HEK293 (cell line): ENCODE measurements around the gene CBX2.

Experiments used
- CTCF ChIA-PET: fragments of 350-600 bp; formaldehyde crosslinking; extraction: SDS; loops from one replicate; lab custom pipeline; 2021; ENCODE audit warnings: antibody characterized with exemption; lab: Yijun Ruan, JAX
- POLR2A ChIA-PET: fragments of 300-600 bp; formaldehyde crosslinking; extraction: SDS; loops from one replicate; lab custom pipeline; 2020; ENCODE audit warnings: antibody characterized with exemption, inconsistent platforms; lab: Yijun Ruan, JAX
- H3K27ac ChIP-seq: fragments of 200-500 bp; sonication (Bioruptor generic); 2 replicates; pipeline ENCODE4 v1.5.1; 2014; ENCODE audit warnings: low read depth, low read length, control low read depth, inconsistent platforms; ENCODE audit errors: extremely low read depth
- H3K36me3 ChIP-seq, 2 experiments: fragments of 200-500 bp in 1 of 2; sonication (Bioruptor generic) in 1 of 2; 1 replicate in 1 of 2; 2 replicates in 1 of 2; pipeline ENCODE4 v1.5.1; 2014 to 2017; ENCODE audit warnings: inconsistent platforms in 2 of 2, low read length in 2 of 2; ENCODE audit not compliant: control insufficient read depth in 2 of 2, insufficient read depth in 1 of 2
- H3K4me1 ChIP-seq: fragments of 200-500 bp; sonication (Bioruptor generic); 2 replicates; pipeline ENCODE4 v1.5.1; 2014; ENCODE audit warnings: mild to moderate bottlenecking, low read length, inconsistent platforms; ENCODE audit not compliant: control insufficient read depth, insufficient read depth
- H3K4me3 ChIP-seq: 2 replicates; pipeline ENCODE4 v1.5.1; 2011; ENCODE audit warnings: low read depth, mild to moderate bottlenecking, control low read depth, low read length, moderate library complexity
- H3K9me3 ChIP-seq: fragments of 200-500 bp; sonication (Bioruptor generic); 2 replicates; pipeline ENCODE4 v1.5.1; 2014; ENCODE audit warnings: low read depth, low read length, inconsistent platforms; ENCODE audit not compliant: control insufficient read depth, insufficient read depth
- ATF2 ChIP-seq: fragments of 450-650 bp; formaldehyde crosslinking; IDR thresholded peaks from 2 replicates; pipeline ENCODE4 v1.5.1; 2016; ENCODE audit warnings: missing biosample characterization, missing genetic modification characterization, low read depth
- IKZF3 ChIP-seq: fragments of 450-650 bp; IDR thresholded peaks from 2 replicates; pipeline ENCODE4 v1.5.0; 2018; ENCODE audit warnings: missing biosample characterization, mild to moderate bottlenecking, missing genetic modification characterization, moderate library complexity
- PRDM2 ChIP-seq: fragments of 450-650 bp; formaldehyde crosslinking; IDR thresholded peaks from 2 replicates; pipeline ENCODE4 v1.5.1; 2016; ENCODE audit warnings: missing biosample characterization, missing genetic modification characterization, borderline replicate concordance
- REST ChIP-seq: fragments of 450-650 bp; formaldehyde crosslinking; IDR thresholded peaks from 2 replicates; pipeline ENCODE4 v1.5.1; 2016; ENCODE audit warnings: missing biosample characterization, missing genetic modification characterization
- TRIM28 ChIP-seq: IDR thresholded peaks from 2 replicates; pipeline ENCODE4 v1.6.1; 2011; ENCODE audit warnings: low read length, control low read depth, borderline replicate concordance
- YY1 ChIP-seq: fragments of 450-650 bp; formaldehyde crosslinking; IDR thresholded peaks from 2 replicates; pipeline ENCODE4 v1.5.1; 2018; ENCODE audit warnings: missing biosample characterization, missing genetic modification characterization
- ZFP37 ChIP-seq: fragments of 450-650 bp; formaldehyde crosslinking; IDR thresholded peaks from 2 replicates; pipeline ENCODE4 v1.5.1; 2016; ENCODE audit warnings: missing biosample characterization, missing genetic modification characterization
- ZNF121 ChIP-seq: fragments of 450-650 bp; formaldehyde crosslinking; IDR thresholded peaks from 2 replicates; pipeline ENCODE4 v1.5.1; 2016; ENCODE audit warnings: missing biosample characterization, missing genetic modification characterization
- ZNF138 ChIP-seq: fragments of 450-650 bp; formaldehyde crosslinking; IDR thresholded peaks from 2 replicates; pipeline ENCODE4 v1.5.1; 2016; ENCODE audit warnings: missing biosample characterization, missing genetic modification characterization, borderline replicate concordance
- ZNF146 ChIP-seq: fragments of 450-650 bp; formaldehyde crosslinking; IDR thresholded peaks from 2 replicates; pipeline ENCODE4 v1.5.1; 2016; ENCODE audit warnings: missing biosample characterization, missing genetic modification characterization
- ZNF175 ChIP-seq: fragments of 450-650 bp; formaldehyde crosslinking; IDR thresholded peaks from 2 replicates; pipeline ENCODE4 v1.5.1; 2016; ENCODE audit warnings: missing biosample characterization, missing genetic modification characterization
- ZNF248 ChIP-seq: fragments of 450-650 bp; formaldehyde crosslinking; IDR thresholded peaks from 2 replicates; pipeline ENCODE4 v1.5.1; 2017; ENCODE audit warnings: missing biosample characterization, missing genetic modification characterization
- ZNF311 ChIP-seq: fragments of 450-650 bp; formaldehyde crosslinking; IDR thresholded peaks from 2 replicates; pipeline ENCODE4 v1.5.1; 2017; ENCODE audit warnings: missing biosample characterization, missing genetic modification characterization, borderline replicate concordance
- ZNF350 ChIP-seq: fragments of 450-650 bp; formaldehyde crosslinking; IDR thresholded peaks from 2 replicates; pipeline ENCODE4 v1.5.0; 2017; ENCODE audit warnings: missing biosample characterization, mild to moderate bottlenecking, missing genetic modification characterization
- ZNF423 ChIP-seq: fragments of 450-650 bp; formaldehyde crosslinking; IDR thresholded peaks from 2 replicates; pipeline ENCODE4 v1.5.1; 2016; ENCODE audit warnings: missing biosample characterization, missing genetic modification characterization
- ZNF513 ChIP-seq: fragments of 450-650 bp; IDR thresholded peaks from 2 replicates; pipeline ENCODE4 v1.5.1; 2018; ENCODE audit warnings: missing biosample characterization, missing genetic modification characterization
- ZNF585B ChIP-seq: fragments of 450-650 bp; formaldehyde crosslinking; IDR thresholded peaks from 2 replicates; pipeline ENCODE4 v1.5.1; 2016; ENCODE audit warnings: missing biosample characterization, missing genetic modification characterization
- ZNF610 ChIP-seq: fragments of 450-650 bp; formaldehyde crosslinking; IDR thresholded peaks from 2 replicates; pipeline ENCODE4 v1.5.1; 2016; ENCODE audit warnings: missing biosample characterization, missing genetic modification characterization, borderline replicate concordance
- ZNF623 ChIP-seq: fragments of 450-650 bp; formaldehyde crosslinking; IDR thresholded peaks from 2 replicates; pipeline ENCODE4 v1.5.1; 2016; ENCODE audit warnings: missing biosample characterization, missing genetic modification characterization
- ZNF639 ChIP-seq: fragments of 450-650 bp; formaldehyde crosslinking; IDR thresholded peaks from 2 replicates; pipeline ENCODE4 v1.5.1; 2016; ENCODE audit warnings: missing biosample characterization, missing genetic modification characterization
- ZNF664 ChIP-seq: fragments of 450-650 bp; formaldehyde crosslinking; IDR thresholded peaks from 2 replicates; pipeline ENCODE4 v1.5.1; 2016; ENCODE audit warnings: missing biosample characterization, missing genetic modification characterization
- ZNF768 ChIP-seq: fragments of 450-650 bp; formaldehyde crosslinking; IDR thresholded peaks from 2 replicates; pipeline ENCODE4 v1.5.1; 2018; ENCODE audit warnings: missing biosample characterization, mild to moderate bottlenecking, missing genetic modification characterization
- ZNF792 ChIP-seq: fragments of 450-650 bp; formaldehyde crosslinking; IDR thresholded peaks from 2 replicates; pipeline ENCODE4 v1.5.1; 2016; ENCODE audit warnings: missing biosample characterization, missing genetic modification characterization
- ZSCAN16 ChIP-seq: fragments of 450-650 bp; formaldehyde crosslinking; IDR thresholded peaks from 2 replicates; pipeline ENCODE4 v1.5.1; 2016; ENCODE audit warnings: missing biosample characterization, missing genetic modification characterization

Gene CBX2

DNA sequence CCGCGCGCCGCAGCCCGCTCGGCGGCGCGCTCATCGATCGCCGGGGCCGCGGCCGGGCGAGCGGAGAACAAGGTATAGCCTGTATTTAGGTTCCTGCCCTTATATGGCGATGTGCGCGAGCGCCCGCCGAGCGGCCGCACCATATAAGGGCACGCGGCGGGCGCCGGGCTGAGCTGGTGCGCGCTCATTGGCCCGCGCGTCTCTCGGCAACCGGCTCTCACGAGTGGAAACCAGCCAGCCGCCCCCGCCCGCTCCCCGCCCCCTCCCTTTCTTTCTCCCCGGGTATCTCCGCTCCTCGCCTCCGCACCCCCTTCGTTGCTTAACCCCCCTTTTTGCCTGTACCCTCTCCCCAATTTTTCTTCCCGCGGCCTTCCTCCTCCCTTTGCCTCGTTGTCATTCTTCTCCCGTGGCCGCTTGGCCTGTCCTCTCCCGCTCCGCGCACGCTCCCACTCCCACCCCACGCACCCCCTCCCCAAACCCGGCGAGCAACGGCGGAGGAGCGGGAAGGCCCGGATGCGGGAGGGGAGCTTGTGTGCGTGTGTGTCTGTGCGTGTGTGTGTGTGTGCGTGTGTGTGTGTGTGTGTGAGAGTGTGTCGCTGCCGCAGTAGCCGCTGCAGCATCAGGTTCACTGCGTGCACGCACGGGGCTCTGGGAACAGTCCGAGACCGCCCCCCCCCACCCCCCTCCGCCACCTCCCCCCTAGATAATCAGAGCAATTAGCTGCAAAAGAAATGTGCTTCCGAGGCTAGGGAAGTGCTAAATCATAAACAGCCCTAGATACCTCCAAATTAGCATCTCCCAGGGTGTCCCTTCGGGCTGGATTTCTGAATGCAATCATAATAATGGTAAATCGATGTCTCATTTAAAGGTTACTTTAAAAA lies 32.4 kb downstream of the CBX2 start:
- peak overlapping the region; percentile 37 for H3K4me3 ChIP-seq
- no peaks in the 10 kb centered on the region for H3K9me3 ChIP-seq
- ChIA-PET POLR2A (interaction anchor here (0.6 to 5.4 kb wide), 14 partner anchors 9 to 1284 kb away, joined by 3 to 74 read pairs (median 6); partner anchors contain the start of genes CBX4 and CBX8), CTCF (interaction anchor here (0.6 to 2.6 kb wide), 20 partner anchors 11 to 165 kb away, joined by 3 to 17 read pairs (median 4); no protein-coding TSS in a partner anchor)
- H3K27ac ChIP-seq = peak overlapping the region; percentile 76
- H3K36me3 ChIP-seq = no peaks in the 10 kb centered on the region
- H3K4me1 ChIP-seq = peaks cover 17% of the 10 kb centered on the region
- no peak for TF ChIP-seq YY1 (tag by site-specific recombination)
- no peak for TF ChIP-seq ATF2 (tag by site-specific recombination)
- peak; percentile 66; the same call in 1 of the 2 replicates for TF ChIP-seq ZSCAN16 (tag by site-specific recombination)
- TF ChIP-seq ZNF146 (tag by site-specific recombination) = no peak
- no peak for TF ChIP-seq ZNF664 (tag by site-specific recombination)
- no peak for TF ChIP-seq ZNF585B
- TF ChIP-seq ZNF138 (tag by site-specific recombination) = no peak
- TF ChIP-seq ZNF639 (tag by site-specific recombination) = no peak
- no peak for TF ChIP-seq ZNF610 (tag by site-specific recombination)
- TF ChIP-seq ZNF623 (tag by site-specific recombination) = no peak
- TF ChIP-seq ZNF423 (tag by site-specific recombination) = no peak
- TF ChIP-seq ZNF350 = no peak
- no peak for TF ChIP-seq ZNF121 (tag by site-specific recombination)
- no peak for TF ChIP-seq ZNF248
- no peak for TF ChIP-seq ZNF175 (tag by site-specific recombination)
- no peak for TF ChIP-seq ZNF311 (tag by site-specific recombination)
- TF ChIP-seq REST (tag by site-specific recombination) = no peak
- TF ChIP-seq ZFP37 (tag by site-specific recombination) = no peak
- TF ChIP-seq IKZF3 (tag by site-specific recombination) = no peak
- TF ChIP-seq PRDM2 = no peak
- no peak for TF ChIP-seq ZNF513 (tag by site-specific recombination)
- no peak for TF ChIP-seq ZNF792 (tag by site-specific recombination)
- TF ChIP-seq ZNF768 = no peak
- TF ChIP-seq TRIM28 = no peak
